Endothelial cell of umbilical vein (primary cell): ENCODE measurements around the gene GRK6. TPM values are rescaled to one million over a fixed set of nuclear protein-coding genes. Genes with fewer than 3 reads are reported as not detected.

Source experiments
- BruUV-seq: library from RNA; stranded (reverse); fragments of 400-500 nt; replicated peaks from 2 replicates; lab custom pipeline; 2021; lab: Mats Ljungman, UMichigan
- CTCF ChIA-PET: fragments of 300-600, 350-600 bp; sonication (Branson Sonifier 250); formaldehyde crosslinking; loops from one replicate; lab custom pipeline; 2021; ENCODE audit warnings: antibody characterized with exemption, inconsistent platforms; lab: Charles Lee
- POLR2A ChIA-PET: fragments of 300-600, 350-600 bp; sonication (Branson Sonifier 250); formaldehyde crosslinking; loops from one replicate; lab custom pipeline; 2021; ENCODE audit warnings: antibody characterized with exemption, inconsistent platforms; lab: Charles Lee
- DNase-seq: peaks from one replicate; pipeline ENCODE4 v3.0.0-alpha.2; 2011; ENCODE audit warnings: low read depth, low spot score
- FAIRE-seq: peaks from 2 replicates; lab custom pipeline; 2011; peaks lifted over from hg19 to GRCh38; lab: Jason Lieb, UNC
- H2AFZ ChIP-seq: 2 replicates; pipeline ENCODE4 v1.6.0; 2012; ENCODE audit warnings: low read depth, low read length, control low read depth, inconsistent platforms
- H3K27ac ChIP-seq: 2 replicates; pipeline ENCODE4 v1.5.1; 2011; ENCODE audit warnings: low read depth, mild to moderate bottlenecking, control low read depth, low read length, moderate library complexity; ENCODE audit not compliant: insufficient read depth
- H3K27me3 ChIP-seq, 2 experiments: 2 replicates each; pipeline versions ENCODE4 v1.6.0 to v1.6.1; 2011; ENCODE audit warnings: low read length in 2 of 2, mixed read lengths in 1 of 2; ENCODE audit not compliant: control insufficient read depth in 2 of 2, insufficient read depth in 2 of 2
- H3K36me3 ChIP-seq, 2 experiments: 2 replicates in 1 of 2; 3 replicates in 1 of 2; pipeline ENCODE4 v1.5.1; 2011; ENCODE audit warnings: low read length in 2 of 2, mild to moderate bottlenecking in 1 of 2, moderate library complexity in 1 of 2; ENCODE audit not compliant: control insufficient read depth in 2 of 2, insufficient read depth in 2 of 2; ENCODE audit errors: extremely low read depth in 1 of 2
- H3K4me1 ChIP-seq: 3 replicates; pipeline ENCODE4 v1.5.1; 2011; ENCODE audit warnings: mild to moderate bottlenecking, low read length; ENCODE audit not compliant: control insufficient read depth, insufficient read depth; ENCODE audit errors: extremely low read depth
- H3K4me2 ChIP-seq: 2 replicates; pipeline ENCODE4 v1.6.1; 2011; ENCODE audit warnings: low read length, control low read depth, mixed read lengths; ENCODE audit not compliant: insufficient read depth
- H3K4me3 ChIP-seq, 3 experiments: fragments of 200-600 bp in 1 of 3; sonication (generic), shearing (Covaris generic) in 1 of 3; replicated peaks in 1 of 3; 2 replicates each; pipeline ENCODE4 v1.5.1; 2011 to 2016; ENCODE audit warnings: control low read depth in 3 of 3, low read length in 3 of 3, mild to moderate bottlenecking in 2 of 3, inconsistent platforms in 1 of 3, low read depth in 1 of 3, moderate library complexity in 1 of 3; ENCODE audit not compliant: insufficient read depth in 1 of 3
- H3K79me2 ChIP-seq: 2 replicates; pipeline ENCODE4 v1.6.0; 2012; ENCODE audit warnings: low read length, inconsistent platforms; ENCODE audit not compliant: control insufficient read depth, insufficient read depth
- H3K9ac ChIP-seq: replicated peaks from 2 replicates; pipeline ENCODE3; 2011; ENCODE audit warnings: low read length, control low read depth; ENCODE audit not compliant: insufficient read depth; ENCODE audit errors: extremely low read depth
- H3K9me1 ChIP-seq: replicated peaks from 3 replicates; pipeline ENCODE4 v1.6.0; 2011; ENCODE audit warnings: mild to moderate bottlenecking, low read length; ENCODE audit not compliant: control insufficient read depth, insufficient read depth; ENCODE audit errors: extremely low read depth
- H3K9me3 ChIP-seq: replicated peaks from 2 replicates; pipeline ENCODE4 v1.5.1; 2012; ENCODE audit warnings: low read length, inconsistent platforms; ENCODE audit not compliant: control insufficient read depth, insufficient read depth
- H4K20me1 ChIP-seq: replicated peaks from 2 replicates; pipeline ENCODE3; 2011; ENCODE audit warnings: mild to moderate bottlenecking, low read length; ENCODE audit not compliant: control insufficient read depth, insufficient read depth; ENCODE audit errors: extremely low read depth
- EZH2 ChIP-seq: IDR thresholded peaks from 2 replicates; pipeline ENCODE4 v1.6.1; 2012; ENCODE audit warnings: borderline replicate concordance, low read depth, mild to moderate bottlenecking, moderate library complexity, low read length, inconsistent platforms; ENCODE audit not compliant: severe bottlenecking
- GATA2 ChIP-seq: IDR thresholded peaks from 2 replicates; pipeline ENCODE4 v1.7.0; 2011; ENCODE audit warnings: low read depth, mild to moderate bottlenecking, moderate library complexity, mixed read lengths, low read length; ENCODE audit not compliant: insufficient read length, insufficient read depth
- JUN ChIP-seq: IDR thresholded peaks from 2 replicates; pipeline ENCODE4 v1.6.1; 2011; ENCODE audit warnings: borderline replicate concordance, low read depth; ENCODE audit not compliant: insufficient read length, insufficient read depth
- POLR2A ChIP-seq: IDR thresholded peaks from 2 replicates; pipeline ENCODE4 v1.6.1; 2012; ENCODE audit warnings: low read depth, mild to moderate bottlenecking, control low read depth, low read length
- POLR2AphosphoS5 ChIP-seq: IDR thresholded peaks from 2 replicates; pipeline ENCODE4 v1.6.1; 2012; ENCODE audit warnings: low read depth, mild to moderate bottlenecking, control low read depth, low read length, moderate library complexity; ENCODE audit not compliant: insufficient read depth
- dilution Hi-C: fragments of 300-500 bp; cut with MboI; formaldehyde crosslinking; loops from one replicate; pipeline ENCODE4 v1.15.0; 2019; ENCODE audit warnings: low sequenced_read_pairs; ENCODE audit not compliant: extremely low pct_ligation_motif_present
- intact Hi-C: fragments of 100-400 bp; cut with micrococcal nuclease; formaldehyde crosslinking; loops from one replicate; pipeline ENCODE4 v1.10.0; 2022
- polyA plus RNA-seq, 4 experiments: library from polyadenylated mRNA; depleted of rRNA in 3 of 4; stranded (reverse) in 3 of 4; unstranded in 1 of 4; fragments of >200 nt; gene quantifications; 2 replicates each; pipeline versions ENCODE4 v1.2.1 to v1.2.3, GENCODE V29; 2011 to 2012; ENCODE audit warnings: missing spikeins in 1 of 4
- total RNA-seq: library from RNA; stranded (reverse); gene quantifications from 2 replicates; pipeline ENCODE4 v1.2.3, GENCODE V29; 2021
- TF ChIP-seq, protein P1 (sequence below): IDR thresholded peaks from 2 replicates; pipeline ENCODE4 v1.6.1; 2011; ENCODE audit not compliant: insufficient read depth, insufficient read length
- TF ChIP-seq, protein P2 (sequence below), 2 donors: IDR thresholded peaks; 1 replicate in 1 of 2; 2 replicates in 1 of 2; pipeline ENCODE4 v1.5.1; 2011; ENCODE audit warnings: low read length in 2 of 2, mild to moderate bottlenecking in 2 of 2, moderate library complexity in 2 of 2, control low read depth in 1 of 2, inconsistent platforms in 1 of 2, low read depth in 1 of 2; ENCODE audit not compliant: insufficient read depth in 1 of 2; ENCODE audit errors: extremely low read depth in 1 of 2

GRK6 gene
- total and polyA plus RNA-seq, 2 donors (not counting 3 experiments of a cell fraction or from before 2014, with no cell fraction given): 28.9 to 36.4 TPM

DNA sequence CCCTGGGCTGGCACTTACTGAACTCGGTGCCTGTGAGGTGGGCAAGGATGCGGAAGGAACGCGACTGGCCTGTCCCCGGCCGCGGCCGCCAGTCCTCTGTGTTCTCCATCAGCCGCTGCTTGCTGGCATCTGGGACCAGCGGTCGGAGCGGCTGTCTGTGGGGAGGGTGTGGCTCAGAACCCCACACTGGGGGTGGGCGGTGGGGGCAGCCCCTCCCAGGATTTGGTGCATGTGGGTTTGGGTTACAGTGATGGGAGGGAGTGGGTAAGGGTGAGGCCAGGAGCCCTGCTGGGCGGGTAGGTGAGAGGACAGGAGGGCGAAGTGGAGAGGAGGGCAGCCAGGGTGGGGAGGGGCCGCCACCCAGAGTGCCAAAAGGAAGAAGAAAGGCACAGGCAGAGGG is 64.5 kb downstream of the GRK6 start:
- Histone ChIP-seq H3K79me2 (peaks cover 41% of the 10 kb centered on the region), H4K20me1 (no peaks in the 10 kb centered on the region), H3K36me3 (peaks cover 22 to 43% of the 10 kb centered on the region in 2 experiments), H3K9ac (no peak overlapping the region), H3K4me1 (peaks cover 46% of the 10 kb centered on the region), H3K27me3 (no peaks in the 10 kb centered on the region), H3K27ac (no peak overlapping the region), H3K4me2 (no peak overlapping the region), H3K9me3 (no peaks in the 10 kb centered on the region), H3K4me3 (no peak overlapping the region), H3K9me1 (no peaks in the 10 kb centered on the region), H2AFZ (no peak overlapping the region)
- dilution Hi-C loops: no loop called here
- TF ChIP-seq, protein P1, sequence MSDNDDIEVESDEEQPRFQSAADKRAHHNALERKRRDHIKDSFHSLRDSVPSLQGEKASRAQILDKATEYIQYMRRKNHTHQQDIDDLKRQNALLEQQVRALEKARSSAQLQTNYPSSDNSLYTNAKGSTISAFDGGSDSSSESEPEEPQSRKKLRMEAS: no peak
- TF ChIP-seq GATA2 (no peak), JUN (no peak), EZH2 (no peak), POLR2AphosphoS5 (no peak), POLR2A (no peak)
- TF ChIP-seq, protein P2, sequence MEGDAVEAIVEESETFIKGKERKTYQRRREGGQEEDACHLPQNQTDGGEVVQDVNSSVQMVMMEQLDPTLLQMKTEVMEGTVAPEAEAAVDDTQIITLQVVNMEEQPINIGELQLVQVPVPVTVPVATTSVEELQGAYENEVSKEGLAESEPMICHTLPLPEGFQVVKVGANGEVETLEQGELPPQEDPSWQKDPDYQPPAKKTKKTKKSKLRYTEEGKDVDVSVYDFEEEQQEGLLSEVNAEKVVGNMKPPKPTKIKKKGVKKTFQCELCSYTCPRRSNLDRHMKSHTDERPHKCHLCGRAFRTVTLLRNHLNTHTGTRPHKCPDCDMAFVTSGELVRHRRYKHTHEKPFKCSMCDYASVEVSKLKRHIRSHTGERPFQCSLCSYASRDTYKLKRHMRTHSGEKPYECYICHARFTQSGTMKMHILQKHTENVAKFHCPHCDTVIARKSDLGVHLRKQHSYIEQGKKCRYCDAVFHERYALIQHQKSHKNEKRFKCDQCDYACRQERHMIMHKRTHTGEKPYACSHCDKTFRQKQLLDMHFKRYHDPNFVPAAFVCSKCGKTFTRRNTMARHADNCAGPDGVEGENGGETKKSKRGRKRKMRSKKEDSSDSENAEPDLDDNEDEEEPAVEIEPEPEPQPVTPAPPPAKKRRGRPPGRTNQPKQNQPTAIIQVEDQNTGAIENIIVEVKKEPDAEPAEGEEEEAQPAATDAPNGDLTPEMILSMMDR (IDR thresholded peaks at IDR 0.05; ENCODE audit: extremely low read depth in 1 of 2, insufficient read depth in 1 of 2, low read depth in 1 of 2, low read length in 2 of 2): no peak
- ChIA-PET POLR2A (no interaction called here), CTCF (interaction anchor here (0.7 to 5.3 kb wide), 6 partner anchors 11 to 35 kb away, joined by 3 to 58 read pairs (median 4); partner anchors contain the start of gene DOK3)
- DNase-seq: no peak
- no peak for FAIRE-seq
- intact Hi-C loops: loop anchor here (1.0 to 10.0 kb wide), 3 partner anchors 10 to 956 kb away; partner anchors contain the start of genes N4BP3 and RNF44
- BruUV-seq: no TSS peak
